Keratinocyte (primary cell): ENCODE data around the gene OR6N2. TPM values are rescaled to one million over a fixed set of nuclear protein-coding genes. Genes with fewer than 3 reads are reported as not detected.

Experiments
- DNase-seq: peaks from one replicate; pipeline ENCODE4 v3.0.0-alpha.2; 2011; ENCODE audit warnings: low read depth, missing footprints, low spot score
- FAIRE-seq: peaks from 2 replicates; lab custom pipeline; 2011; peaks lifted over from hg19 to GRCh38; lab: Jason Lieb, UNC
- H2AFZ ChIP-seq: 2 replicates; pipeline ENCODE4 v1.6.0; 2012; ENCODE audit warnings: low read length, control low read depth, inconsistent platforms; ENCODE audit not compliant: control insufficient read depth
- H3K27ac ChIP-seq: 2 replicates; pipeline ENCODE4 v1.5.1; 2011; ENCODE audit warnings: low read length; ENCODE audit not compliant: control insufficient read depth, insufficient read depth
- H3K27me3 ChIP-seq: 3 replicates; pipeline ENCODE4 v1.6.0; 2011; ENCODE audit warnings: low read length; ENCODE audit not compliant: control insufficient read depth, insufficient read depth; ENCODE audit errors: extremely low read depth
- H3K36me3 ChIP-seq, 2 experiments: 2 replicates in 1 of 2; 3 replicates in 1 of 2; pipeline ENCODE4 v1.5.1; 2011; ENCODE audit warnings: low read length in 2 of 2, mild to moderate bottlenecking in 1 of 2; ENCODE audit not compliant: control insufficient read depth in 2 of 2, insufficient read depth in 2 of 2; ENCODE audit errors: extremely low read depth in 1 of 2
- H3K4me1 ChIP-seq: 3 replicates; pipeline ENCODE4 v1.5.1; 2011; ENCODE audit warnings: low read length; ENCODE audit not compliant: control insufficient read depth, insufficient read depth; ENCODE audit errors: extremely low read depth
- H3K4me2 ChIP-seq: 3 replicates; pipeline ENCODE4 v1.6.0; 2011; ENCODE audit warnings: low read depth, low read length; ENCODE audit not compliant: control insufficient read depth, insufficient read depth; ENCODE audit errors: extremely low read depth
- H3K4me3 ChIP-seq, 3 experiments: fragments of 200-600 bp in 1 of 3; sonication (generic) in 1 of 3; 2 replicates in 2 of 3; 3 replicates in 1 of 3; pipeline ENCODE4 v1.5.1; 2011 to 2016; ENCODE audit warnings: low read length in 3 of 3, mild to moderate bottlenecking in 3 of 3, control low read depth in 2 of 3, inconsistent platforms in 1 of 3, low read depth in 1 of 3, mixed read lengths in 1 of 3, mixed run types in 1 of 3, moderate library complexity in 1 of 3; ENCODE audit not compliant: control insufficient read depth in 2 of 3, insufficient read depth in 2 of 3; ENCODE audit errors: extremely low read depth in 1 of 3
- H3K79me2 ChIP-seq: 2 replicates; pipeline ENCODE4 v1.6.0; 2012; ENCODE audit warnings: low read length; ENCODE audit not compliant: control insufficient read depth, insufficient read depth
- H3K9ac ChIP-seq: 3 replicates; pipeline ENCODE4 v1.6.0; 2011; ENCODE audit warnings: low read length; ENCODE audit not compliant: control insufficient read depth, insufficient read depth; ENCODE audit errors: extremely low read depth
- H3K9me1 ChIP-seq: 3 replicates; pipeline ENCODE4 v1.6.0; 2011; ENCODE audit warnings: low read length; ENCODE audit not compliant: control insufficient read depth, insufficient read depth; ENCODE audit errors: extremely low read depth
- H3K9me3 ChIP-seq: 2 replicates; pipeline ENCODE4 v1.5.1; 2012; ENCODE audit warnings: low read depth, low read length; ENCODE audit not compliant: control insufficient read depth
- H4K20me1 ChIP-seq: 3 replicates; pipeline ENCODE4 v1.6.0; 2011; ENCODE audit warnings: low read length; ENCODE audit not compliant: control insufficient read depth, insufficient read depth; ENCODE audit errors: extremely low read depth
- CTCF ChIP-seq, 3 experiments: IDR thresholded peaks in 1 of 3; conservative IDR thresholded peaks in 1 of 3; optimal IDR thresholded peaks in 1 of 3; 2 replicates in 2 of 3; 3 replicates in 1 of 3; pipeline versions ENCODE3 to v1.5.1; 2011; ENCODE audit warnings: low read length in 3 of 3, mild to moderate bottlenecking in 3 of 3, moderate library complexity in 2 of 3, control low read depth in 1 of 3, inconsistent platforms in 1 of 3; ENCODE audit not compliant: insufficient read depth in 2 of 3; ENCODE audit errors: extremely low read depth in 1 of 3
- EZH2 ChIP-seq: IDR thresholded peaks from one replicate; pipeline ENCODE4 v1.6.1; 2012; ENCODE audit warnings: inconsistent platforms, mild to moderate bottlenecking, low read length, moderate library complexity
- dilution Hi-C: fragments of 300-500 bp; cut with MboI; formaldehyde crosslinking; loops from one replicate; pipeline ENCODE4 v1.7.0; 2020; ENCODE audit warnings: low sequenced_read_pairs; ENCODE audit not compliant: extremely low pct_ligation_motif_present
- polyA plus RNA-seq, 5 experiments: library from polyadenylated mRNA; depleted of rRNA in 3 of 5; stranded (reverse) in 3 of 5; stranded (forward) in 1 of 5; unstranded in 1 of 5; fragments of >200 nt; gene quantifications; 1 replicate in 1 of 5; 2 replicates in 3 of 5; 3 replicates in 1 of 5; pipeline versions ENCODE4 v1.2.1 to v1.2.3, GENCODE V29; 2011 to 2012; ENCODE audit warnings: missing spikeins in 2 of 5, low read depth in 1 of 5, low replicate concordance in 1 of 5

Gene OR6N2
- polyA plus RNA-seq, 1 donor (not counting 4 experiments of a cell fraction or from before 2014, with no cell fraction given): not detected

GRCh38 chr1:158798531-158798930, 17.5 kb upstream of the OR6N2 start:
- FAIRE-seq: no peak

GRCh38 chr1:158794247-158794646, 13.2 kb upstream of the OR6N2 start:
- Histone ChIP-seq H3K79me2 (no peaks in the 10 kb centered on the region), H3K27ac (no peak overlapping the region), H4K20me1 (no peaks in the 10 kb centered on the region), H3K27me3 (no peaks in the 10 kb centered on the region), H3K9ac (no peak overlapping the region), H3K4me2 (no peak overlapping the region), H3K9me1 (no peaks in the 10 kb centered on the region), H3K9me3 (no peaks in the 10 kb centered on the region), H3K36me3 (no peaks in the 10 kb centered on the region), H2AFZ (no peak overlapping the region), H3K4me3 (no peak overlapping the region), H3K4me1 (no peaks in the 10 kb centered on the region)
- TF ChIP-seq CTCF (optimal IDR thresholded peaks at IDR 0.05 in 1 of 3, IDR thresholded peaks at IDR 0.05 in 1 of 3, conservative IDR thresholded peaks at IDR 0.05 in 1 of 3; ENCODE audit: extremely low read depth in 1 of 3, insufficient read depth in 2 of 3, low read length in 3 of 3): no peak
- TF ChIP-seq EZH2: no peak
- no peak for FAIRE-seq
- DNase-seq: no peak
- dilution Hi-C loops: no loop called here

More at GRCh38 chr1:158798531-158798930, 17.5 kb upstream of the OR6N2 start:
- H3K36me3 ChIP-seq: no peaks in the 10 kb centered on the region
- dilution Hi-C loops: no loop called here
- H3K4me3 ChIP-seq: no peak overlapping the region
- no peaks in the 10 kb centered on the region for H3K9me1 ChIP-seq
- no peak overlapping the region for H3K27ac ChIP-seq
- no peaks in the 10 kb centered on the region for H3K9me3 ChIP-seq
- H3K9ac ChIP-seq: no peak overlapping the region
- no peak for DNase-seq
- H4K20me1 ChIP-seq: no peaks in the 10 kb centered on the region
- no peaks in the 10 kb centered on the region for H3K79me2 ChIP-seq
- no peak overlapping the region for H3K4me2 ChIP-seq
- H3K27me3 ChIP-seq: no peaks in the 10 kb centered on the region
- H2AFZ ChIP-seq: no peak overlapping the region
- TF ChIP-seq EZH2 (no peak), CTCF (optimal IDR thresholded peaks at IDR 0.05 in 1 of 3, IDR thresholded peaks at IDR 0.05 in 1 of 3, conservative IDR thresholded peaks at IDR 0.05 in 1 of 3; ENCODE audit: extremely low read depth in 1 of 3, insufficient read depth in 2 of 3, low read length in 3 of 3) (no peak)
- no peaks in the 10 kb centered on the region for H3K4me1 ChIP-seq
